GM13976 (cell line): ENCODE data around the gene EBF3.

Experiments used
- DNase-seq: peaks from one replicate; pipeline ENCODE4 v3.0.0; 2012; ENCODE audit warnings: low spot score
- in situ Hi-C: fragments of 300-500 bp; cut with MboI; formaldehyde crosslinking; loops from one replicate; pipeline ENCODE4 v1.12.0; 2022; ENCODE audit warnings: low sequenced_read_pairs, mixed read lengths, inconsistent platforms; ENCODE audit not compliant: unreplicated experiment
- TF ChIP-seq, protein P1 (sequence below): IDR thresholded peaks from 2 replicates; pipeline ENCODE4 v1.5.1; 2012; ENCODE audit warnings: borderline replicate concordance, mild to moderate bottlenecking; ENCODE audit not compliant: insufficient read depth; ENCODE audit errors: extremely low read depth, missing control alignments, control extremely low read depth

Gene EBF3

DNA sequence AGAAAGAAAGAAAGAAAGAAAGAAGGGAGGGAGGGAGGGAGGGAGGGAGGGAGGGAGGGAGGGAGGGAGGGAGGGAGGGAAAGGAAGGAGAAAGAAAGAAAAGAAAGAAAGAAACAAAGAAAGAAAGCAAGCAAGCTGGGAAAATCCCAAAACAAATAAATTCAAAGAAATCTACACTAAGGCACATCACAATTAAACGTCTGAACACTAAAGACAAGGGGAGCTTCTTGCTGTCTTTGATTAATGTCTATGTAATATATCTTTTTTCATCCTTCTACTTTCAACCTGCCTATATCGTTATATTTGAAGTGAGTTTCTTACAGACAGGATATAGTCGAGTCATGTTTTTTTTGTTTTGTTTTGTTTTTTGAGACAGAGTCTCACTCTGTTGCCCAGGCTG, 28.3 kb upstream of the EBF3 start:
- TF ChIP-seq, protein P1, sequence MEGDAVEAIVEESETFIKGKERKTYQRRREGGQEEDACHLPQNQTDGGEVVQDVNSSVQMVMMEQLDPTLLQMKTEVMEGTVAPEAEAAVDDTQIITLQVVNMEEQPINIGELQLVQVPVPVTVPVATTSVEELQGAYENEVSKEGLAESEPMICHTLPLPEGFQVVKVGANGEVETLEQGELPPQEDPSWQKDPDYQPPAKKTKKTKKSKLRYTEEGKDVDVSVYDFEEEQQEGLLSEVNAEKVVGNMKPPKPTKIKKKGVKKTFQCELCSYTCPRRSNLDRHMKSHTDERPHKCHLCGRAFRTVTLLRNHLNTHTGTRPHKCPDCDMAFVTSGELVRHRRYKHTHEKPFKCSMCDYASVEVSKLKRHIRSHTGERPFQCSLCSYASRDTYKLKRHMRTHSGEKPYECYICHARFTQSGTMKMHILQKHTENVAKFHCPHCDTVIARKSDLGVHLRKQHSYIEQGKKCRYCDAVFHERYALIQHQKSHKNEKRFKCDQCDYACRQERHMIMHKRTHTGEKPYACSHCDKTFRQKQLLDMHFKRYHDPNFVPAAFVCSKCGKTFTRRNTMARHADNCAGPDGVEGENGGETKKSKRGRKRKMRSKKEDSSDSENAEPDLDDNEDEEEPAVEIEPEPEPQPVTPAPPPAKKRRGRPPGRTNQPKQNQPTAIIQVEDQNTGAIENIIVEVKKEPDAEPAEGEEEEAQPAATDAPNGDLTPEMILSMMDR: no peak
- in situ Hi-C loops: no loop called here
- DNase-seq: no peak

DNA sequence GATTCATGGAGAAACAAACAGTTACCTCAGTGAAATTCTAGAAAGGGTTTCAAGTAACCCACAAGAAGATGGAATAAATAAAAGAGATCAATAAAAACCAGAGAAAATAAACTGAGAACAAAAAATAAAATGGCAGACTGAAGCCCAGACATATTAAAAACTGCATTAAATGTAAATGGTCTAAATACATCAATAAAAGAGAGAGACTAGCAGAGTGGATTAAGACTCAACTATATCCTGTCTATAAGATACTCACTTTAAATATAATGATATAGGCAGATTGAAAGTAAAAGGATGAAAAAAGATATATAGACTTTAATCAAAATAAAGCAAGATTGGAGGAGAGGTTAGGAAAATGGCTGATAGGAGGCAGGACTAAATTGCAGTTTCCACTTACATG, 18.8 kb upstream of the EBF3 start:
- DNase-seq: no peak
- in situ Hi-C loops: no loop called here
- TF ChIP-seq, protein P1: no peak

DNA sequence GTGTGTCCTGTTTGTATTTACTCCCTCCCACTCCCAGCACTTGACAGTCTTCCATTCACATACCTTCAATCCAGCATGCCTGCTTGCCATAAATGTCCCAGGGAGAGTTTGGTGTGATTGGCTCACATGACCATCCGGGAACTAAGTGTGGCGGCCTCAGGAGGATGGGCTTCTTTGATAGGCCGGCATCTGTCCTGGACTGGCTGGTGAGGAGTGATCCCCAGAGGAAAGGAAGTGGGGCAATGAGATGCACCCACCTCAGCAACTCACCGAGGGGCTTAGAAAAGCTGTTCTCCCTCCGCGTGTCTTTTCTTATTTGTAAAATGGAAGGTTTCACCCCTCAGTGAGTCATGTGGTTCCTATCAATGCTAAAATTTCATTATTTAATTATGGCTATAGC, 14.9 kb upstream of the EBF3 start:
- in situ Hi-C loops: no loop called here
- TF ChIP-seq, protein P1: no peak
- peak; percentile 2 for DNase-seq

DNA sequence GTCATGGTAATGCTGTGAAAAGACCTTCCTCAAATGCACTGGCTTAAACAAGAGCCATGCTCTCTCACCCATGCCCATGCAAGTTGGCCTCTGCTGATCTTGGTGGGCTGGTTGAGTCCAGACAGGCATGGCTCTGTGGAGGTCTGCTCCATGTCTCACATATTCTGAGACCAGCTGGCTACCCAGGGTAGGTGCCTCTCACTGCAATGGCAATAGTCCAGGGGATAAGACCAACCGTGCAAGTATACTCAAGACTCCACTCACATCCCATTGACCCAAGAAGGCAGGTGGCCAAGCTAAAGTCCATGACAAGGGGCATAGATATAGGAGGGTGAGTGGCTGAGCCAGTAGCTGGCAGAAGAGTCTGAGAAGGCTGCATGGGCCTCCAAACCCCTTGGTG, 14.2 kb upstream of the EBF3 start:
- TF ChIP-seq, protein P1: no peak
- no peak for DNase-seq
- in situ Hi-C loops: no loop called here

DNA sequence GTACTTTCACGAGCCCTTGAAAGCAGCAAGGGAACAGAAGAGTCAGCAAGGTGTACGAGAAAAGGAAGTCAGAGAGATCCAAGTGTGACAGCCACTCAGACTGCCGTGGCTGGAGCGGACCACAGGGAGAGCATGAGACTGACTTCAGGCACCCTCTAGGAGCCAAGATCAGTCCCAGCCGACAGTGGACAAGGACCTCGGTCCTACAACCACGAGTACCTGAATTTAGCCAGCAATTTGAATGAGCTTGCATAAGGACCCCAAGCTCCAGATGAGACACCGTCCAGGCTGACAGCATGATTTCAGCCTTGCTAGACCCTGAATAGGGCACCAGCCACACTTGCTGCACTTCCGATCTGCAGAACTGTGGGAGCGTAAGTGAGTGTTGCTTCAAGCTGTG, 13.7 kb upstream of the EBF3 start:
- DNase-seq: peak; percentile 2
- in situ Hi-C loops: no loop called here
- TF ChIP-seq, protein P1: no peak

DNA sequence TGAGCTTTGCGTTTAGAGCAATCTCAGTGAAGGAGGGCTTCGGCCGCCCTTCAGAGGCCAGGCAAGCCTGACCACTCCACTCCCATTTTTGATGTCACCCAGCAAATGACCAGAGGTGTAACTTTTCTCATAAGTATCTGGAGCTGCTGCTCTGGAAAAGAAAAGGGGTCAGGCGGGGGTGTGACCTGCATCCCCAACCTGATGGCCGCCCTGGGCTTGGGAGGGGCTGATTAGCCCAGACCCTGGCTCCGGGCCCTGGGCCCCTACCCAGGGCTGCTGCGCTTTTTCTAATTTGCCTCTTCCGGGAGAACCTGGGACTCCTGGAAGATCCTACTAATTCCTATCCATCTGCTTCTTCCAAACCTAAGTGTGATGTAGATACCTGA, 9.6 kb upstream of the EBF3 start:
- peak; percentile 8 for DNase-seq
- TF ChIP-seq, protein P1: no peak
- in situ Hi-C loops: loop anchor here (25.0 kb wide), 1 partner anchor 936 kb away; no protein-coding TSS in a partner anchor
